Activated B cell treated with CpG ODN at 0.5 μM for 24 hours (primary cell): ENCODE data around the gene ASB1. TPM values are rescaled to one million over a fixed set of nuclear protein-coding genes. Genes with fewer than 3 reads are reported as not detected.
A peak's percentile ranks its signal among the peaks of the same experiment; 100 is the strongest.

ENCODE experiments used
- ATAC-seq: fragments of 200-7000 bp; cut with Tn5 transposase; one replicate; pipeline ENCODE4 v1.10.0; 2021; ENCODE audit warnings: low read depth, mild to moderate bottlenecking, moderate library complexity
- CTCF ChIA-PET: fragments of 350-600 bp; sonication (Branson Sonifier 250); formaldehyde crosslinking; loops from one replicate; lab custom pipeline; 2021; ENCODE audit warnings: antibody characterized with exemption; lab: Charles Lee
- POLR2A ChIA-PET: fragments of 350-600 bp; sonication (Branson Sonifier 250); formaldehyde crosslinking; loops from one replicate; lab custom pipeline; 2021; ENCODE audit warnings: antibody characterized with exemption; lab: Charles Lee
- DNase-seq: peaks from one replicate; pipeline ENCODE4 v3.0.0; 2022
- H3K27ac Mint-ChIP-seq: one replicate; pipeline ENCODE4 v1.8.0; 2020; ENCODE audit warnings: mixed read lengths
- H3K27me3 Mint-ChIP-seq: one replicate; pipeline ENCODE4 v1.8.0; 2021; ENCODE audit warnings: mixed read lengths
- H3K36me3 Mint-ChIP-seq: one replicate; pipeline ENCODE4 v1.8.0; 2021; ENCODE audit warnings: low read depth, mixed read lengths
- H3K4me1 Mint-ChIP-seq: one replicate; pipeline ENCODE4 v1.8.0; 2021; ENCODE audit warnings: mixed read lengths
- H3K4me3 Mint-ChIP-seq: one replicate; pipeline ENCODE4 v1.8.0; 2020; ENCODE audit warnings: mild to moderate bottlenecking, mixed read lengths
- H3K9me3 Mint-ChIP-seq: one replicate; pipeline ENCODE4 v1.8.0; 2020; ENCODE audit warnings: mixed read lengths
- CTCF ChIP-seq: fragments of 200-600 bp; IDR thresholded peaks from one replicate; pipeline ENCODE4 v1.8.0; 2022; ENCODE audit warnings: antibody characterized with exemption, mild to moderate bottlenecking
- intact Hi-C: fragments of 100-400 bp; cut with micrococcal nuclease; formaldehyde crosslinking; loops from one replicate; pipeline ENCODE4 v1.15.1; 2024
- total RNA-seq: library from RNA; stranded (reverse); gene quantifications from 2 replicates; pipeline ENCODE4 v1.2.3, GENCODE V29; 2022

Gene ASB1
- total RNA-seq, 1 donor from 2014 or later, result 49.8 TPM

GRCh38 chr2:238493880-238494572 is 67.3 kb downstream of the ASB1 start:
- ATAC-seq (peak; percentile 34), DNase-seq (no peak)
- peaks cover 5% of the 10 kb centered on the region for H3K27me3 Mint-ChIP-seq
- intact Hi-C loops, result no loop called here
- no peak overlapping the region for H3K27ac Mint-ChIP-seq
- ChIA-PET POLR2A (no interaction called here), CTCF (no interaction called here)
- H3K4me3 Mint-ChIP-seq, result peak overlapping the region; percentile 50
- no peak for TF ChIP-seq CTCF
- H3K9me3 Mint-ChIP-seq, result no peaks in the 10 kb centered on the region
- no peaks in the 10 kb centered on the region for H3K36me3 Mint-ChIP-seq
- H3K4me1 Mint-ChIP-seq, result peaks cover 21% of the 10 kb centered on the region

DNA sequence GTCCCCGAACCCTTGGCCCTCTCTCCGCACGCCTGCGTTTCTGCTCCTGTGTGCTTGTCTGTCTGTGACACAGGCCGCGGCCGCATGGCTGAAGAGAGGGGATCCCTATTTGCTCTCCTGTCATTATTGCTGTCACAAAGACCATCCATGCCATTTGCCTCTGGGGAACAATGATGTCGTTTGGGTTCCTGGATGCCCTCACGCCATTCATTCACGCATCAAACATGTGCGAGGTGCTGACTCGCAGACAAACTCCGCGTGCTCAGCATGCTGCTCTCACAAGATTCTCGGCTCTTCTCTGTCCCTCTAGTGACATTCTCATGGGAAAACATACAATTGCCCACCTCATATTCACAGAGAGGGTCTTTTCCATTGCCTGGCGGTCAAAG is 67.8 kb downstream of the ASB1 start:
- Mint-ChIP-seq H3K36me3 (no peaks in the 10 kb centered on the region), H3K9me3 (no peaks in the 10 kb centered on the region), H3K4me1 (peaks cover 21% of the 10 kb centered on the region), H3K4me3 (peak overlapping the region; percentile 50), H3K27me3 (peaks cover 5% of the 10 kb centered on the region), H3K27ac (no peak overlapping the region)
- ChIA-PET CTCF (no interaction called here), POLR2A (no interaction called here)
- TF ChIP-seq CTCF, result no peak
- intact Hi-C loops, result no loop called here
- DNase-seq, result no peak
- ATAC-seq, result no peak

- ATAC-seq, result no peak
- H3K9me3 Mint-ChIP-seq, result no peaks in the 10 kb centered on the region
- ChIA-PET POLR2A (no interaction called here), CTCF (no interaction called here)
- intact Hi-C loops, result no loop called here
- DNase-seq, result no peak
- peaks cover 5% of the 10 kb centered on the region for H3K27me3 Mint-ChIP-seq
- peaks cover 21% of the 10 kb centered on the region for H3K4me1 Mint-ChIP-seq
- H3K36me3 Mint-ChIP-seq, result no peaks in the 10 kb centered on the region
- TF ChIP-seq CTCF, result no peak
- no peak overlapping the region for H3K4me3 Mint-ChIP-seq
- no peak overlapping the region for H3K27ac Mint-ChIP-seq
Observed at GRCh38 chr2:238495422-238495821, 68.7 kb downstream of the ASB1 start.

DNA sequence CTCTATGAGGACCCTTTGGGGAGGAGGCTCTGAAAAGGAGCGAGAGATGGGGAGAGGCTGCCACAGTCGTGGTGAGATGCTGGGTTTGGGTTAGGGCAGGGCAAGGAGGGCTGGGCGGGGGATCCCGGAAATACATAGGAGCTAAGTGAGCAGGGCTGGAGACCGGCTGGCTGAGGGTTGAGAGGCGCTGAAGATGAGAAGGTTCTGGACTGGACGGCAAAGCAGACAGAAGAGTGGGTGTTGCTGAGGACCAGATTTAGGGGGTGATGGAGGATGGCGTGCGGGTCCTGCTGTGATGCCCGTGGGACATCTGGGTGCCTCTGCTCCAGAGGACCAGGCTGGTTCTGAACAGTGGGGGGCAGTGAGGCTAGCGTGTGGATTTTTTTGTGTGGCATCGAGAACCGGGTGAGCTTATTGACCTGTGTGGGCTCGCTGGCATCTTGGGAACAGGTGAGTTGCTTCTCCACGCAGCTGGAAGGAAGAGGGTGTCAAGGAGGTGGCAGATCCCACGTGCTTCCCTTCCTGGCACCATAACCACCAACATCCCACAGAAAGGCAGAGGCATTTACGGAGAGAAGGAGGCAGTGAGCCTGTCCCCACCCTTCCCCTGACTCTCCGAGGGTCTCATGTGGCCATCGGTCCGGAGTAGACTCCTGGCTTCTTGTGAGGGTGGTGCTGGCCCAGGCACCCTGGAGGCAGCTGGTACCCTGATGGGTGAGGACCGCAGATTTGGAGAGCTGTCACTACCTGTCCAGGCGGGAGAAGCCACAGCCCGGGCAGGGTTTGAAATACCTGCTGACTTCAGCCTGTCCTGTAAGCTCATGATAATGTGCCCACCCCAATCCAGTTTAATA is 70.3 kb downstream of the ASB1 start:
- Mint-ChIP-seq H3K27ac (no peak overlapping the region), H3K4me1 (peaks cover 21% of the 10 kb centered on the region), H3K9me3 (no peaks in the 10 kb centered on the region), H3K36me3 (no peaks in the 10 kb centered on the region), H3K27me3 (peaks cover 3% of the 10 kb centered on the region), H3K4me3 (no peak overlapping the region)
- no peak for TF ChIP-seq CTCF
- intact Hi-C loops, result no loop called here
- ATAC-seq (no peak), DNase-seq (no peak)
- ChIA-PET POLR2A (no interaction called here), CTCF (no interaction called here)

DNA sequence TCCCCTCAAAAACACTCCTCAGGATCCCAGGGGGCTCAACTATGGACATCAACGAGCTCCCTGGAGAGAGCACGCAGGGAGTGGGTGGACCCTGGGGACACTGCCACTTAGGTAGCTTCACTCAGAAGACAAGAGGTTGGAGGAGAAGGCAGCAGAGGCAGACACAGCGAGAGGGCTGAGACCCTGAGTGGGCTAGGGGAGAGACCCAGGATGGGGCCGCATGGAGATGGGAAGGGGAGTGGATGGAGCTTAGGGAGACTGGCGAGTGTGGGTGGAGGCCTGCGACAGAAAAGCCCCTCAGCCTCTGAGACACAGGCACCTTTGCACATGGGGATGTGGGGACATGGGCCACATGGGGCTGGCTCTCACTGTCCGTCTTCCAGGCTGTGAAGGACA is 70.9 kb downstream of the ASB1 start:
- Mint-ChIP-seq H3K27ac (no peak overlapping the region), H3K4me1 (peaks cover 21% of the 10 kb centered on the region), H3K9me3 (no peaks in the 10 kb centered on the region), H3K27me3 (no peaks in the 10 kb centered on the region), H3K4me3 (no peak overlapping the region), H3K36me3 (no peaks in the 10 kb centered on the region)
- CTCF ChIA-PET, result no interaction called here
- DNase-seq, result no peak
- ATAC-seq, result no peak
- no peak for TF ChIP-seq CTCF
- intact Hi-C loops, result no loop called here
- POLR2A ChIA-PET, result no interaction called here
